K562 (cell line): ENCODE measurements around the gene NPM3. TPM values are rescaled to one million over a fixed set of nuclear protein-coding genes. Genes with fewer than 3 reads are reported as not detected.
A peak's percentile ranks its signal among the peaks of the same experiment; 100 is the strongest.

Source experiments
- ARID1B ChIP-seq: fragments of 450-650 bp; IDR thresholded peaks from 2 replicates; pipeline ENCODE4 v1.6.1; 2016; ENCODE audit warnings: antibody characterized with exemption, mild to moderate bottlenecking, inconsistent platforms
- ATF1 ChIP-seq, 2 experiments: fragments of 450-650 bp in 1 of 2; IDR thresholded peaks; 2 replicates each; pipeline ENCODE4 v1.6.1; 2016; ENCODE audit warnings: missing compliant biosample characterization in 1 of 2, missing genetic modification characterization in 1 of 2
- ATF6 ChIP-seq: sonication (generic); formaldehyde crosslinking; IDR thresholded peaks from 2 replicates; pipeline ENCODE4 v1.4.0; 2020; ENCODE audit warnings: mild to moderate bottlenecking, missing genetic modification reagents
- BCOR ChIP-seq: fragments of 450-650 bp; IDR thresholded peaks from 2 replicates; pipeline ENCODE4 v1.6.1; 2016
- C11orf30 ChIP-seq: fragments of 450-650 bp; IDR thresholded peaks from 2 replicates; pipeline ENCODE4 v1.6.1; 2016; ENCODE audit warnings: low read depth, mild to moderate bottlenecking
- CREM ChIP-seq: IDR thresholded peaks from 2 replicates; pipeline ENCODE4 v1.6.1; 2014; ENCODE audit warnings: antibody characterized with exemption, low read depth
- FOXJ2 ChIP-seq: fragments of 200-800 bp; sonication (Bioruptor generic); IDR thresholded peaks from 2 replicates; pipeline ENCODE4 v1.6.1; 2016; ENCODE audit warnings: missing genetic modification characterization, missing compliant biosample characterization
- FOXP4 ChIP-seq: sonication (generic); formaldehyde crosslinking; IDR thresholded peaks from 2 replicates; pipeline ENCODE4 v1.8.0; 2022; ENCODE audit warnings: mild to moderate bottlenecking, missing genetic modification reagents, borderline replicate concordance
- GTF2E2 ChIP-seq: fragments of 200-800 bp; sonication (Bioruptor generic); IDR thresholded peaks from 2 replicates; pipeline ENCODE4 v1.6.1; 2016; ENCODE audit warnings: missing genetic modification characterization, missing compliant biosample characterization
- IRF9 ChIP-seq: fragments of 450-650 bp; IDR thresholded peaks from 2 replicates; pipeline ENCODE4 v1.6.1; 2016; ENCODE audit warnings: missing biosample characterization, missing genetic modification characterization
- KDM4B ChIP-seq, 2 experiments: fragments of 450-650 bp in 1 of 2; sonication (generic) in 1 of 2; IDR thresholded peaks; 2 replicates each; pipeline ENCODE4 v1.6.1; 2016 to 2017; ENCODE audit warnings: borderline replicate concordance in 2 of 2, antibody characterized with exemption in 1 of 2, low read depth in 1 of 2, mild to moderate bottlenecking in 1 of 2
- MYBL2 ChIP-seq, 2 experiments: fragments of 450-650 bp in 1 of 2; sonication (generic) in 1 of 2; formaldehyde crosslinking in 1 of 2; IDR thresholded peaks; 2 replicates each; pipeline versions ENCODE4 v1.6.1 to v1.8.1; 2017 to 2022; ENCODE audit warnings: borderline replicate concordance in 1 of 2, inconsistent platforms in 1 of 2, low read depth in 1 of 2, mild to moderate bottlenecking in 1 of 2, missing genetic modification reagents in 1 of 2, moderate library complexity in 1 of 2
- NKRF ChIP-seq: fragments of 450-650 bp; IDR thresholded peaks from 2 replicates; pipeline ENCODE4 v1.6.1; 2016; ENCODE audit warnings: borderline replicate concordance
- OTX1 ChIP-seq: fragments of 450-650 bp; formaldehyde crosslinking; IDR thresholded peaks from 2 replicates; pipeline ENCODE4 v1.4.0; 2022; ENCODE audit warnings: mild to moderate bottlenecking
- PHF21A ChIP-seq: fragments of 450-650 bp; IDR thresholded peaks from 2 replicates; pipeline ENCODE4 v1.6.1; 2017; ENCODE audit warnings: low read depth, borderline replicate concordance
- SMAD4 ChIP-seq: fragments of 250-450 bp; sonication (Bioruptor Pico); conservative IDR thresholded peaks from 2 replicates; pipeline ENCODE4 v1.8.0; 2021; ENCODE audit warnings: inconsistent platforms, mild to moderate bottlenecking, moderate library complexity
- TRIM28 ChIP-seq: fragments of 450-650 bp; IDR thresholded peaks from 2 replicates; pipeline ENCODE4 v1.6.1; 2017
- YY1 ChIP-seq, 3 experiments: IDR thresholded peaks; 2 replicates each; pipeline ENCODE4 v1.6.1; 2011; ENCODE audit warnings: low read length in 2 of 3, mild to moderate bottlenecking in 2 of 3, moderate library complexity in 2 of 3, borderline replicate concordance in 1 of 3, control low read depth in 1 of 3, low read depth in 1 of 3; ENCODE audit not compliant: insufficient read depth in 3 of 3, insufficient replicate concordance in 2 of 3, control insufficient read depth in 1 of 3, insufficient read length in 1 of 3; ENCODE audit errors: extremely low read depth in 1 of 3
- ZNF184 ChIP-seq: sonication (generic); formaldehyde crosslinking; IDR thresholded peaks from 2 replicates; pipeline ENCODE4 v1.5.0; 2020; ENCODE audit warnings: missing genetic modification reagents
- polyA plus RNA-seq, 8 experiments: library from polyadenylated mRNA; depleted of rRNA in 4 of 8; stranded (reverse) in 5 of 8; unstranded in 3 of 8; fragments of >200 nt; fragmentation: Nextera tagmentation in 2 of 8; fragmentation: Illumina TruSeq in 1 of 8; extraction: Ambion mirVana in 2 of 8; extraction: Trizol in 1 of 8; gene quantifications; 2 replicates each; pipeline versions ENCODE4 v1.2.1 to v1.2.3, GENCODE V29; 2011 to 2014; ENCODE audit warnings: inconsistent platforms in 1 of 8, missing spikeins in 1 of 8
- total RNA-seq, 7 experiments: library from RNA; depleted of rRNA in 6 of 7; stranded (reverse); fragments of >200 nt in 6 of 7; fragmentation: Illumina TruSeq in 2 of 7; extraction: Trizol in 2 of 7; gene quantifications; 2 replicates each; pipeline versions ENCODE4 v1.2.1 to v1.2.3, GENCODE V29; 2011 to 2021; ENCODE audit warnings: low replicate concordance in 1 of 7

The NPM3 gene
- total and polyA plus RNA-seq, 9 of the 15 experiments (the other 6 are each of a cell fraction or from before 2014, with no cell fraction given) = 15.2 to 239 (median 114) TPM

DNA sequence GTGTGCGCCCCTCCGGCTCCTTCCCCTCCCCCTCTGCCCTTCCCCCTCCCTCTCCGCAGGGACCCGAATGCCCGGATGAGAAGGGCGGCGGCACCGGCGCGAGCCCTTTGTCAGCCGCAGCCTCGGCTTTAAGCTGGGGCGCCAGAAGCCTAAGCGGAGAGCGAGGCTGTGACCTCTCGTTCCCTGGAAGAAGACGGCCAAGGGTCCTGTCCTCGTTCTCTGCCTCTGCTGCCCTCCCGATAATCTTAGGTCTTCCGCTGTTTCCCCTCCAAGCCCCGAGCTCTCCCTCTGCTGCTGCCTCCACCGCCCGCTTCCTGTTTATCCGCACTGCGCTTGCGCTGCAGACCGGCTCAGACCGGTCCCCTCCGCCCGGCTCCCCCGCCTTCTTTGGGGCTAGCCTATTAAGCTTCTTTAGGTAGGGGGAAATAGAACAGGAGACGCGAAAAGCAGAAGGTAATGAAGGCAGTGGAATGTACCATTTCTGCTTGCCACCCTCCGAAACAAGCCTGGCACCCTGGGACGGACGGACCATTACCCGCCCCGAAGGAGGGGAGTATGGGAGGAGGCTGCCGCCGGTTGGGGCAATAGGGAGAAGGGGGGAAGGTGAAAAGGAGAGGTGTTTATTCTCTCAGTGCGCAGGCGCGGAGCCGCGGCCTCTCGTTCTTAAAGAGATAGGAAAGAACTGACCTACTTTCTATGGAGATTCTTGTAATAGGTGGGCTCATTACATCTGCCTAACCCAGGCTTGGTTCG lies 35.0 kb upstream of the NPM3 start, which contains the start of gene OGA (continued):
- no peak for TF ChIP-seq MYBL2 (IDR thresholded peaks at IDR 0.05; ENCODE audit: low read depth)
- no peak for TF ChIP-seq MYBL2 (CRISPR knock-in tag; IDR thresholded peaks at IDR 0.05; ENCODE audit: borderline replicate concordance)
- TF ChIP-seq FOXJ2 (tag) = peak; percentile 85
- no peak for TF ChIP-seq ATF6
- TF ChIP-seq C11orf30 = 0 out of 2 replicates have a peak, but pooled peaks have one; percentile 5
- no peak for TF ChIP-seq IRF9 (tag)
- peak in 1 of 2 experiments; percentile 39; a peak in 1 of 4 replicates for TF ChIP-seq KDM4B (IDR thresholded peaks at IDR 0.05; ENCODE audit: borderline replicate concordance in 2 of 2, low read depth in 1 of 2)
- TF ChIP-seq ATF1 (CRISPR knock-in tag; IDR thresholded peaks at IDR 0.05) = no peak
- TF ChIP-seq ATF1 (tag; IDR thresholded peaks at IDR 0.05) = peak; percentile 37; the same call in 1 of the 2 replicates
- TF ChIP-seq OTX1 (CRISPR knock-in tag) = peak; percentile 64; the same call in 1 of the 2 replicates
- TF ChIP-seq GTF2E2 (tag) = peak; percentile 90; the same call in 1 of the 2 replicates
- TF ChIP-seq YY1 (IDR thresholded peaks at IDR 0.05; ENCODE audit: borderline replicate concordance in 1 of 3, control insufficient read depth in 1 of 3, extremely low read depth in 1 of 3, insufficient read depth in 3 of 3, insufficient read length in 1 of 3, insufficient replicate concordance in 2 of 3, low read depth in 1 of 3, low read length in 2 of 3) = peak in 1 of 3 experiments; percentile 37
- 0 out of 2 replicates have a peak, but pooled peaks have one; percentile 46 for TF ChIP-seq FOXP4 (CRISPR knock-in tag)
- TF ChIP-seq CREM = peak; percentile 71; the same call in 1 of the 2 replicates
- TF ChIP-seq SMAD4 (CRISPR knock-in tag) = no peak
- peak; percentile 52; the same call in 1 of the 2 replicates for TF ChIP-seq BCOR
- TF ChIP-seq NKRF = peak; percentile 54; the same call in 1 of the 2 replicates
- TF ChIP-seq PHF21A = no peak
- TF ChIP-seq TRIM28 = no peak
- TF ChIP-seq ZNF184 (CRISPR knock-in tag) = no peak
- 0 out of 2 replicates have a peak, but pooled peaks have one; percentile 16 for TF ChIP-seq ARID1B
